ENCODE measurements around the gene PRKAG3. TPM values are rescaled to one million over a fixed set of nuclear protein-coding genes. Genes with fewer than 3 reads are reported as not detected.

PRKAG3 gene
- total and polyA plus RNA-seq, 8 donors, result 0.08 TPM; not detected in 7

GRCh38 chr2:218875692-218876246 lies 44.2 kb upstream of the PRKAG3 start:
- no peak for ATAC-seq
- no peak for DNase-seq
- Histone ChIP-seq H3K4me1 (peaks cover 9 to 36% of the 10 kb centered on the region in 2 donors), H3K27me3 (peaks cover 71 to 100% of the 10 kb centered on the region in 2 donors), H3K4me3 (no peak overlapping the region), H3K27ac (no peak overlapping the region), H3K9me3 (no peaks in the 10 kb centered on the region), H3K36me3 (no peaks in the 10 kb centered on the region)
- intact Hi-C loops (cut with DNase I), result no loop called here
- TF ChIP-seq CTCF (IDR thresholded peaks at IDR 0.05), result no peak

- Histone ChIP-seq H3K9me3 (no peaks in the 10 kb centered on the region), H3K27me3 (peaks cover 62 to 100% of the 10 kb centered on the region in 2 donors), H3K36me3 (no peaks in the 10 kb centered on the region), H3K4me1 (peaks cover 0 to 29% of the 10 kb centered on the region in 2 donors), H3K4me3 (no peak overlapping the region), H3K27ac (no peak overlapping the region)
- no peak for ATAC-seq
- intact Hi-C loops (cut with DNase I), result no loop called here
- no peak for TF ChIP-seq CTCF (IDR thresholded peaks at IDR 0.05)
- no peak for DNase-seq
These were observed 42.0 kb upstream of the PRKAG3 start for GRCh38 chr2:218873359-218874194.

- ATAC-seq, result no peak
- Histone ChIP-seq H3K9me3 (no peaks in the 10 kb centered on the region), H3K27ac (no peak overlapping the region), H3K36me3 (no peaks in the 10 kb centered on the region), H3K27me3 (peaks cover 62 to 100% of the 10 kb centered on the region in 2 donors), H3K4me3 (no peak overlapping the region), H3K4me1 (peaks cover 0 to 29% of the 10 kb centered on the region in 2 donors)
- DNase-seq, result no peak
- intact Hi-C loops (cut with DNase I), result no loop called here
- no peak for TF ChIP-seq CTCF (IDR thresholded peaks at IDR 0.05)
These were observed 41.2 kb upstream of the PRKAG3 start for GRCh38 chr2:218872645-218873358.

GRCh38 chr2:218871345-218872302 lies 40.0 kb upstream of the PRKAG3 start:
- Histone ChIP-seq H3K4me3 (peak overlapping the region in 1 of 2 donors; percentile 28), H3K27ac (no peak overlapping the region), H3K36me3 (no peaks in the 10 kb centered on the region), H3K4me1 (peaks cover 0 to 25% of the 10 kb centered on the region in 2 donors), H3K9me3 (no peaks in the 10 kb centered on the region), H3K27me3 (peaks cover 62 to 99% of the 10 kb centered on the region in 2 donors)
- no peak for TF ChIP-seq CTCF (IDR thresholded peaks at IDR 0.05)
- ATAC-seq (peak; percentile 11), DNase-seq (no peak)
- intact Hi-C loops (cut with DNase I), result no loop called here

Data from left lung (tissue), 10 donors.